Renal cortical epithelial cell (primary cell): Measurements from ENCODE around the gene UBE4B. TPM values are rescaled to one million over a fixed set of nuclear protein-coding genes. Genes with fewer than 3 reads are reported as not detected.
"Not testable (repeated sequence)": the region's sequence is repeated elsewhere in the genome, so short reads cannot be mapped to it uniquely, and the experiment has no call there.

ENCODE experiments used
- DNase-seq: peaks from one replicate; pipeline ENCODE4 v3.0.0-alpha.2; 2011; ENCODE audit warnings: low read depth
- total RNA-seq: library from RNA; depleted of rRNA; stranded (reverse); fragments of >200 nt; gene quantifications from 2 replicates; pipeline ENCODE4 v1.2.3, GENCODE V29; 2014

The UBE4B gene
- total RNA-seq, 1 donor from 2014 or later: 45.8 TPM

GRCh38 chr1:10210841-10211804 lies 178.4 kb downstream of the UBE4B start:
- DNase-seq: peak; percentile 98

GRCh38 chr1:10211805-10212410 lies 179.2 kb downstream of the UBE4B start:
- DNase-seq: no peak

- DNase-seq: no peak
These were observed 179.7 kb downstream of the UBE4B start for GRCh38 chr1:10212476-10212875.

- DNase-seq: no peak
These were observed 180.5 kb downstream of the UBE4B start for GRCh38 chr1:10213186-10213705.

- no peak for DNase-seq
These were observed 183.5 kb downstream of the UBE4B start for GRCh38 chr1:10216090-10216749.

- DNase-seq: peak; percentile 73
These were observed 185.1 kb downstream of the UBE4B start for GRCh38 chr1:10217748-10218441.

- DNase-seq: no peak
These were observed 187.4 kb downstream of the UBE4B start for GRCh38 chr1:10220200-10220599.

- DNase-seq: not testable (repeated sequence)
These were observed 187.9 kb downstream of the UBE4B start for GRCh38 chr1:10220657-10221056.

GRCh38 chr1:10225573-10225972 lies 192.8 kb downstream of the UBE4B start:
- peak; percentile 86 for DNase-seq

- no peak for DNase-seq
These were observed 195.8 kb downstream of the UBE4B start for GRCh38 chr1:10228528-10228927.

GRCh38 chr1:10229903-10230302 lies 197.1 kb downstream of the UBE4B start:
- DNase-seq: no peak

Other genes starting within 250 kb of the UBE4B start
- gene CLSTN1, start 209.0 kb upstream of the UBE4B start, total RNA-seq: 92.9 and 178 TPM in 2 replicates
- 26.9 and 77.6 TPM in 2 replicates for gene CTNNBIP1, start 122.7 kb upstream of the UBE4B start, total RNA-seq
- 20.7 and 41.0 TPM in 2 replicates for gene LZIC, start 89.6 kb upstream of the UBE4B start, total RNA-seq
- 13.2 and 31.7 TPM in 2 replicates for gene NMNAT1, start 89.5 kb upstream of the UBE4B start, total RNA-seq
- 0.25 and 9.7 TPM in 2 replicates for gene RBP7, start 35.7 kb upstream of the UBE4B start, total RNA-seq
- gene KIF1B, start 177.6 kb downstream of the UBE4B start, total RNA-seq: 26.0 and 54.8 TPM in 2 replicates